Osteocyte (in vitro differentiated cells): ENCODE measurements around the gene RIF1. TPM values are rescaled to one million over a fixed set of nuclear protein-coding genes. Genes with fewer than 3 reads are reported as not detected.

ENCODE experiments used
- DNase-seq: peaks from one replicate; pipeline ENCODE4 v3.0.0; 2021; ENCODE audit warnings: mixed read lengths; ENCODE audit not compliant: unreplicated experiment; ENCODE audit errors: extremely low spot score
- H3K27ac Mint-ChIP-seq: one replicate; pipeline ENCODE4 v1.8.0; 2021; ENCODE audit warnings: mild to moderate bottlenecking, mixed read lengths; ENCODE audit not compliant: unreplicated experiment
- H3K27me3 Mint-ChIP-seq: one replicate; pipeline ENCODE4 v1.8.0; 2021; ENCODE audit warnings: mixed read lengths; ENCODE audit not compliant: unreplicated experiment
- H3K36me3 Mint-ChIP-seq: one replicate; pipeline ENCODE4 v1.8.0; 2021; ENCODE audit warnings: mixed read lengths; ENCODE audit not compliant: unreplicated experiment
- H3K4me1 Mint-ChIP-seq: one replicate; pipeline ENCODE4 v1.8.0; 2021; ENCODE audit warnings: mixed read lengths; ENCODE audit not compliant: unreplicated experiment
- H3K4me3 Mint-ChIP-seq: one replicate; pipeline ENCODE4 v1.8.0; 2021; ENCODE audit warnings: mild to moderate bottlenecking, moderate library complexity, mixed read lengths; ENCODE audit not compliant: unreplicated experiment
- H3K9me3 Mint-ChIP-seq: one replicate; pipeline ENCODE4 v1.8.0; 2021; ENCODE audit warnings: mixed read lengths; ENCODE audit not compliant: unreplicated experiment
- CTCF ChIP-seq: fragments of 200-600 bp; sonication (generic); IDR thresholded peaks from 2 replicates; pipeline ENCODE4 v1.5.0; 2021; ENCODE audit warnings: antibody characterized with exemption, mild to moderate bottlenecking, moderate library complexity
- long read RNA-seq: library from polyadenylated mRNA; unstranded; transcript quantifications from one replicate; pipeline ENCODE4 v2.0.0, GENCODE V29; 2021
- total RNA-seq: library from RNA; stranded (reverse); gene quantifications from 2 replicates; pipeline ENCODE4 v1.2.1, GENCODE V29; 2021

The RIF1 gene
- 36.7 and 39.3 TPM in 2 replicates for total RNA-seq
- long read RNA-seq, partial matches to known transcripts, result 149 of 216 reads
- long read RNA-seq, other reads (novel, unspliced or antisense), result 67 of 216 reads

GRCh38 chr2:151409601-151410484 lies at the start of gene RIF1:
Gene RIF1 (plus strand): TSS chr2:151409902. CDS start chr2:151410424, 522 bp downstream.
- no peaks in the 10 kb centered on the region for H3K9me3 Mint-ChIP-seq

GRCh38 chr2:151361674-151362370 lies 47.9 kb upstream of the RIF1 start:
- no peak overlapping the region for H3K4me3 Mint-ChIP-seq
- peaks cover 10% of the 10 kb centered on the region for H3K4me1 Mint-ChIP-seq
- no peak for DNase-seq
- H3K27ac Mint-ChIP-seq, result no peak overlapping the region
- H3K9me3 Mint-ChIP-seq, result no peaks in the 10 kb centered on the region
- H3K27me3 Mint-ChIP-seq, result no peaks in the 10 kb centered on the region
- TF ChIP-seq CTCF, result no peak
- no peaks in the 10 kb centered on the region for H3K36me3 Mint-ChIP-seq

More at GRCh38 chr2:151409601-151410484, at the start of gene RIF1:
- H3K4me3 Mint-ChIP-seq, result peak within 1 kb of the TSS; percentile 94
- peaks cover 19% of the 10 kb centered on the region for H3K4me1 Mint-ChIP-seq
- DNase-seq, result peak; percentile 95
- H3K36me3 Mint-ChIP-seq, result peaks cover 14% of the 10 kb centered on the region
- H3K27ac Mint-ChIP-seq, result peak within 1 kb of the TSS; percentile 97
- no peaks in the 10 kb centered on the region for H3K27me3 Mint-ChIP-seq
- peak; percentile 84 for TF ChIP-seq CTCF

GRCh38 chr2:151363709-151364108 lies 46.0 kb upstream of the RIF1 start:
- TF ChIP-seq CTCF, result no peak
- Mint-ChIP-seq H3K4me3 (no peak overlapping the region), H3K9me3 (no peaks in the 10 kb centered on the region), H3K27ac (no peak overlapping the region), H3K36me3 (no peaks in the 10 kb centered on the region), H3K4me1 (peaks cover 4% of the 10 kb centered on the region), H3K27me3 (no peaks in the 10 kb centered on the region)
- no peak for DNase-seq

- H3K4me1 Mint-ChIP-seq, result peaks cover 3% of the 10 kb centered on the region
- H3K9me3 Mint-ChIP-seq, result no peaks in the 10 kb centered on the region
- H3K36me3 Mint-ChIP-seq, result no peaks in the 10 kb centered on the region
- DNase-seq, result no peak
- no peak overlapping the region for H3K27ac Mint-ChIP-seq
- no peak overlapping the region for H3K4me3 Mint-ChIP-seq
- no peaks in the 10 kb centered on the region for H3K27me3 Mint-ChIP-seq
- TF ChIP-seq CTCF, result no peak
Measured at GRCh38 chr2:151367571-151367970, 42.1 kb upstream of the RIF1 start.

GRCh38 chr2:151374436-151374835 lies 35.3 kb upstream of the RIF1 start:
- Mint-ChIP-seq H3K27me3 (no peaks in the 10 kb centered on the region), H3K36me3 (no peaks in the 10 kb centered on the region), H3K4me3 (no peak overlapping the region), H3K4me1 (peaks cover 3% of the 10 kb centered on the region), H3K27ac (no peak overlapping the region), H3K9me3 (no peaks in the 10 kb centered on the region)
- TF ChIP-seq CTCF, result no peak
- DNase-seq, result no peak
